ENCODE results near the gene DNASE1L3. TPM values are rescaled to one million over a fixed set of nuclear protein-coding genes. Genes with fewer than 3 reads are reported as not detected.

Gene DNASE1L3
- total RNA-seq, 1 donor from 2014 or later = 125 TPM

- TF ChIP-seq, protein P1, sequence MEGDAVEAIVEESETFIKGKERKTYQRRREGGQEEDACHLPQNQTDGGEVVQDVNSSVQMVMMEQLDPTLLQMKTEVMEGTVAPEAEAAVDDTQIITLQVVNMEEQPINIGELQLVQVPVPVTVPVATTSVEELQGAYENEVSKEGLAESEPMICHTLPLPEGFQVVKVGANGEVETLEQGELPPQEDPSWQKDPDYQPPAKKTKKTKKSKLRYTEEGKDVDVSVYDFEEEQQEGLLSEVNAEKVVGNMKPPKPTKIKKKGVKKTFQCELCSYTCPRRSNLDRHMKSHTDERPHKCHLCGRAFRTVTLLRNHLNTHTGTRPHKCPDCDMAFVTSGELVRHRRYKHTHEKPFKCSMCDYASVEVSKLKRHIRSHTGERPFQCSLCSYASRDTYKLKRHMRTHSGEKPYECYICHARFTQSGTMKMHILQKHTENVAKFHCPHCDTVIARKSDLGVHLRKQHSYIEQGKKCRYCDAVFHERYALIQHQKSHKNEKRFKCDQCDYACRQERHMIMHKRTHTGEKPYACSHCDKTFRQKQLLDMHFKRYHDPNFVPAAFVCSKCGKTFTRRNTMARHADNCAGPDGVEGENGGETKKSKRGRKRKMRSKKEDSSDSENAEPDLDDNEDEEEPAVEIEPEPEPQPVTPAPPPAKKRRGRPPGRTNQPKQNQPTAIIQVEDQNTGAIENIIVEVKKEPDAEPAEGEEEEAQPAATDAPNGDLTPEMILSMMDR (IDR thresholded peaks at IDR 0.05) = no peak
- H3K9me3 ChIP-seq = no peaks in the 10 kb centered on the region
- no peak overlapping the region for H3K27ac ChIP-seq
- peaks cover 3% of the 10 kb centered on the region for H3K4me1 ChIP-seq
- DNase-seq = no peak
- no peak overlapping the region for H3K4me3 ChIP-seq
- intact Hi-C loops (cut with DNase I) = no loop called here
- no peaks in the 10 kb centered on the region for H3K36me3 ChIP-seq
- no peaks in the 10 kb centered on the region for H3K27me3 ChIP-seq
- ATAC-seq = no peak
Measured at GRCh38 chr3:58183891-58184290, 26.9 kb downstream of the DNASE1L3 start.

DNA sequence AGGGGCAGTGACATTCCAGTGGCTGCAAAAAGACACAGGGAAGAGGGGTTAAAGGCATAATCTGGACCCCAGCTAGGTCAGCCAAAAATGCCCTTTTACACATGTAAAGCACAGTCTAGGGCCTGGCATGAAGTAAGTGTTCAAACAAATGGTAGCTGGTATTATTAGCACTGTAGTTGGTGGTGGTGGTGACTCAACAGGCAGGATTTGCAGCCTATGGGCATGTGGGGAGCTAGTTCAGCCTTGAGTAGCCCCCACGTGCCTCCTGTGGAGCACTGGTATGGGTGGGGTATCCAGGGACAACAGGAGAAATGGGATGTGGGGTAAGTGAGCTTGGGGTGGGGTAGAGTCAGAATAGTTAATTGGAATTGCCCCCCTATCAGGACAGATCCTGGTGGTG is 27.6 kb downstream of the DNASE1L3 start:
- intact Hi-C loops (cut with DNase I) = no loop called here
- no peak for ATAC-seq
- Histone ChIP-seq H3K36me3 (no peaks in the 10 kb centered on the region), H3K27me3 (no peaks in the 10 kb centered on the region), H3K27ac (no peak overlapping the region), H3K4me3 (no peak overlapping the region), H3K4me1 (peaks cover 4% of the 10 kb centered on the region), H3K9me3 (no peaks in the 10 kb centered on the region)
- TF ChIP-seq, protein P1 (IDR thresholded peaks at IDR 0.05) = no peak
- no peak for DNase-seq

DNA sequence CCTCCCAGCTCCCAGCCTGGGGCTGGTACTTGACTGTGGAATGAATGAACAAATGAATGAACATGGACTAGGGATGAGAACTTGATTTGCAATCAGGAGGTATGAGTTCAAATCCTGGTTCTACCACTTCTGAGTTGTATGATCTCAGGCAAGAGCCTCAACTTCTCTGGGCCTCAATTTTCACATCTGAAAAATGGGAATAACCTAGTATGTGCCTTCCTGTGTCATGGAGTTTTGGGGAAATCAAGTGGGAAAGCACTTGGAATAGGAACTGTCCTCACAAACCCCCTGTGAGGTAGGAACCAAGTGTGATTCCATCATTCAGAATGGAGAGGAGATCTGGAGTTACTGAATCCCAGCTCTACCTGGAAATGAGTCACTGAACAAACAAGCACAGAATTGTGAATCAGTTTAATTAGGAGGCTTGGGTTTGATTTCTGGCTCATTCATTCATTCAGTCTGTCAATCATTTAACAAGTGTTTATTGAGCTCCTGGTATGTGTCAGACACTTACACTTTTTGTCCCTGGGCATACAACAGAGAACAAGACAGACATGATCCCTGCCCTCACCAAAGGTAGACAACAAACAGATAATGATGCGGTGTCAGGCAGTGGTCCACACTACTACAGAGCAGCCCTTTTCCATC is 29.7 kb downstream of the DNASE1L3 start:
- Histone ChIP-seq H3K9me3 (no peaks in the 10 kb centered on the region), H3K4me1 (peaks cover 5% of the 10 kb centered on the region), H3K27me3 (no peaks in the 10 kb centered on the region), H3K27ac (no peak overlapping the region), H3K36me3 (no peaks in the 10 kb centered on the region), H3K4me3 (no peak overlapping the region)
- TF ChIP-seq, protein P1 (IDR thresholded peaks at IDR 0.05) = no peak
- no peak for ATAC-seq
- intact Hi-C loops (cut with DNase I) = no loop called here
- no peak for DNase-seq

DNA sequence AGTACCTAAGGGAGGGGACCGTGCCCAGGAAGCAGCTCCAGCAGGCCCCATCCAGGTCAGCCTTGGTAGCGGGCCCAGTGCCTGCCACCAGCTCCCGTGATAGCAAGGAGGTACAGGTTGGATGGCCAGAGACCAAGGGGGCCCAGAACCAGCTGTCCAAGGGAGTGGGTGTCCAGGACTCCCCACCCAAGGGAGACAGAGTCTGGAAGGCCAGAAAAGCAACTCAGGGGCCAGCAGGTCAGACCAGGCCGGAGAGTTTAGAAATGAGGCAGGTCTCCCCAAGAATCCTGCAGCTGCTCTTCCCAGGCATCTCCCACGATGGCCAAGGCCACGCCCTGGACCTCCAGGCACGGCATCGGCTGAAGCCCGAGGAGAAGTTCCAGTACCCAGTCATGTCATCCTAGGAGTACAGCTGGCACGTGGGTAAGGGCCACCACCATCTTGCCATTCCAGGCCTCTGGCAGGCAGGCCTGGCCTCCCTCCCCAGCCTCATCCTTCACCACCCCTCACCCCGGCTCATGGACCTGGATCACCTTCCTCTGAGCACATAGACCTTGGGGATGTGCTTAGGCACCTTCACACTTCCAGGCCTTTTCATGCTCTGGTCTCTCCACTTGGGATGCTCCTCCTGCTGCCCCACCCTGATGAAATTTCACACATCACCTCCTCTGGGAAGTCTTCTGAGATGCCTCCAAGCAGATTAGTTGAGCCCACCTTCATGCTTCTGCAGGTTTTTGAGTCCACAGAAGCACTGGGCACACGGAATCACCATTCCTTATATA is 30.5 kb downstream of the DNASE1L3 start:
- intact Hi-C loops (cut with DNase I) = no loop called here

GRCh38 chr3:58179235-58180098 is 31.3 kb downstream of the DNASE1L3 start:
- H3K4me1 ChIP-seq = peaks cover 21% of the 10 kb centered on the region
- H3K27me3 ChIP-seq = no peaks in the 10 kb centered on the region
- intact Hi-C loops (cut with DNase I) = no loop called here
- no peak overlapping the region for H3K4me3 ChIP-seq
- H3K36me3 ChIP-seq = no peaks in the 10 kb centered on the region
- no peak for ATAC-seq
- no peak overlapping the region for H3K27ac ChIP-seq
- H3K9me3 ChIP-seq = no peaks in the 10 kb centered on the region
- DNase-seq = no peak
- TF ChIP-seq, protein P1 (IDR thresholded peaks at IDR 0.05) = no peak

More for the DNA sequence above, 30.5 kb downstream of the DNASE1L3 start:
- H3K4me1 ChIP-seq = peaks cover 13% of the 10 kb centered on the region
- no peaks in the 10 kb centered on the region for H3K36me3 ChIP-seq
- H3K27ac ChIP-seq = no peak overlapping the region
- no peaks in the 10 kb centered on the region for H3K27me3 ChIP-seq
- no peak for DNase-seq
- no peaks in the 10 kb centered on the region for H3K9me3 ChIP-seq
- no peak overlapping the region for H3K4me3 ChIP-seq
- TF ChIP-seq, protein P1 (IDR thresholded peaks at IDR 0.05) = no peak
- ATAC-seq = no peak
